Progenitor cell of endocrine pancreas (in vitro differentiated cells): ENCODE results near the gene GFRA1. TPM values are rescaled to one million over a fixed set of nuclear protein-coding genes. Genes with fewer than 3 reads are reported as not detected.

ENCODE experiments used
- DNase-seq: peaks from one replicate; pipeline ENCODE4 v3.0.0; 2021; ENCODE audit warnings: low spot score; ENCODE audit not compliant: unreplicated experiment
- H3K27ac Mint-ChIP-seq: 2 replicates; pipeline ENCODE4 v1.8.0; 2021; ENCODE audit warnings: mild to moderate bottlenecking, moderate library complexity, mixed read lengths
- H3K27me3 Mint-ChIP-seq: 2 replicates; pipeline ENCODE4 v1.8.0; 2021; ENCODE audit warnings: mixed read lengths
- H3K36me3 Mint-ChIP-seq: 2 replicates; pipeline ENCODE4 v1.8.0; 2022; ENCODE audit warnings: mixed read lengths; ENCODE audit not compliant: insufficient read depth
- H3K4me1 Mint-ChIP-seq: 2 replicates; pipeline ENCODE4 v1.8.0; 2021; ENCODE audit warnings: low read depth, mixed read lengths
- H3K4me3 Mint-ChIP-seq: 2 replicates; pipeline ENCODE4 v1.8.0; 2021; ENCODE audit warnings: low read depth, mild to moderate bottlenecking, moderate library complexity, mixed read lengths
- H3K9me3 Mint-ChIP-seq: 2 replicates; pipeline ENCODE4 v1.8.0; 2021; ENCODE audit warnings: low read depth, mixed read lengths
- CTCF ChIP-seq: fragments of 200-600 bp; sonication (generic); IDR thresholded peaks from one replicate; pipeline ENCODE4 v1.5.0; 2021; ENCODE audit warnings: antibody characterized with exemption, mild to moderate bottlenecking; ENCODE audit not compliant: unreplicated experiment
- total RNA-seq: library from RNA; stranded (reverse); gene quantifications from 2 replicates; pipeline ENCODE4 v1.2.1, GENCODE V29; 2021

The GFRA1 gene
- total RNA-seq, 1 donor from 2014 or later, result 8.7 TPM

GRCh38 chr10:116150606-116151005 is 122.4 kb downstream of the GFRA1 start:
- H3K4me3 Mint-ChIP-seq, result no peak overlapping the region
- no peak for DNase-seq
- no peaks in the 10 kb centered on the region for H3K4me1 Mint-ChIP-seq
- no peaks in the 10 kb centered on the region for H3K27me3 Mint-ChIP-seq
- no peak overlapping the region for H3K27ac Mint-ChIP-seq
- no peaks in the 10 kb centered on the region for H3K36me3 Mint-ChIP-seq
- H3K9me3 Mint-ChIP-seq, result no peaks in the 10 kb centered on the region
- no peak for TF ChIP-seq CTCF

GRCh38 chr10:116147147-116147905 is 125.7 kb downstream of the GFRA1 start:
- DNase-seq, result no peak
- H3K4me3 Mint-ChIP-seq, result no peak overlapping the region
- no peaks in the 10 kb centered on the region for H3K36me3 Mint-ChIP-seq
- no peaks in the 10 kb centered on the region for H3K4me1 Mint-ChIP-seq
- H3K27me3 Mint-ChIP-seq, result no peaks in the 10 kb centered on the region
- H3K9me3 Mint-ChIP-seq, result no peaks in the 10 kb centered on the region
- no peak overlapping the region for H3K27ac Mint-ChIP-seq
- TF ChIP-seq CTCF, result no peak

DNA sequence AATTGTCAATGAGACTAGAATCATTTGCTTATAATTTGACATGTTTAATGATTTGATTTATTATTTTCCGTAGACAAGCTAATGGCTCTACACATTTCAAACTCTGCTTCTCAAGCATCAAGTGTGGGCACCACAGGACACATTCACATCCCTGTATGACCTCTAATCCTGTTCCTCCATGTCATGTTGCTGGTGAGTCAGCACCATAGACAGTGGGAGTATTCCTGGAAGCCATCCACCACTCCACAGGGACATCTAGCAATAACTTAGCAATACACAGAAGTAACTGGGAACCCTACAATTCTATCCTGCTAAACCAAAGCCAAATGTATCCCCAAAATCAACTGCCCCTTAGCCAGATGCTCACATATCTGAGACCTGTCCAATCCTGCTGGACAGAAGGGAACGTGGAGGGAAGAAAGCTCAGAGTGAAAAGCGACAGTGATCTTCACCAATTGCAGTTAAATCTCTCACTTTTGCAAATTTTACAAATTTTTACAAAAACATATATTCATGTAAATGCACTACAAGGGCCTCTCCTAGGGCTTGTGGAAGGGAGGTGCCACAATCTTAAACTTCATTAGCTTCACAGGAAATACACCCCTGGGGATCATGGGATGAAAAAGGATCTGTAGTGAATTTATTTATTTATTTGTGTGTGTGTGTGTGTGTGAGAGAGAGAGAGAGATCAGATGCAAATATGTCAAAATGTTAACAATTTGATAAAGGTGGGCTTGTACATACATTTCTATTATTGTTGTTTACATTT is 126.5 kb downstream of the GFRA1 start:
- DNase-seq, result no peak
- H3K27me3 Mint-ChIP-seq, result no peaks in the 10 kb centered on the region
- no peak overlapping the region for H3K27ac Mint-ChIP-seq
- TF ChIP-seq CTCF, result no peak
- peaks cover 2% of the 10 kb centered on the region for H3K4me1 Mint-ChIP-seq
- H3K4me3 Mint-ChIP-seq, result no peak overlapping the region
- no peaks in the 10 kb centered on the region for H3K36me3 Mint-ChIP-seq
- H3K9me3 Mint-ChIP-seq, result no peaks in the 10 kb centered on the region

- H3K36me3 Mint-ChIP-seq, result no peaks in the 10 kb centered on the region
- TF ChIP-seq CTCF, result no peak
- H3K27ac Mint-ChIP-seq, result no peak overlapping the region
- peaks cover 10% of the 10 kb centered on the region for H3K4me1 Mint-ChIP-seq
- no peak for DNase-seq
- H3K4me3 Mint-ChIP-seq, result no peak overlapping the region
- no peaks in the 10 kb centered on the region for H3K9me3 Mint-ChIP-seq
- H3K27me3 Mint-ChIP-seq, result no peaks in the 10 kb centered on the region
These were observed 129.3 kb downstream of the GFRA1 start for GRCh38 chr10:116143673-116144222.

DNA sequence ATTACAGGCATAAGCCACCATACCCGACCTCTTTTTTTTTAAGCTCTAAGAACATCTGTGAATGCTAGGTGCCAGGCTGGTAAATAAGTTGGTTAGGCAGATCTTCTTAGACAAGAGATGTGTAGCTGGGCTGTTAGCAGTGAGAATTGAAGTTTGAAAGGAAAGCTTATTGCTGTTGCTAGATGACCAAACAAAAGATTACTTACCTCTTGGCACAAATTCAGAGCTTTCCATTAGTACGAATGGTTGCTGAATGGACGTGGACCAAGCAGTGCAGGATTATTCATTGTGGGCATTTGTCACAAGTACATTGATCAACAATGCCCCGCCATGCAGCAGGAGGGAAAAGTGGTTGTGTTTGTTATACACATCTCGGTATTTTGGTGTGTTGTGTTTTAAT is 131.2 kb downstream of the GFRA1 start:
- no peaks in the 10 kb centered on the region for H3K36me3 Mint-ChIP-seq
- no peak overlapping the region for H3K27ac Mint-ChIP-seq
- H3K4me1 Mint-ChIP-seq, result peaks cover 12% of the 10 kb centered on the region
- no peak for TF ChIP-seq CTCF
- no peak overlapping the region for H3K4me3 Mint-ChIP-seq
- H3K27me3 Mint-ChIP-seq, result no peaks in the 10 kb centered on the region
- no peaks in the 10 kb centered on the region for H3K9me3 Mint-ChIP-seq
- no peak for DNase-seq
